GM15510 (cell line): ENCODE data around the gene TBC1D7.

Experiments
- POLR2A ChIP-seq: IDR thresholded peaks from 3 replicates; pipeline ENCODE4 v1.6.1; 2011; ENCODE audit warnings: borderline replicate concordance; ENCODE audit not compliant: insufficient read length; ENCODE audit errors: extremely low read depth

Gene TBC1D7

GRCh38 chr6:13278164-13278563, 50.2 kb downstream of the TBC1D7 start:
- TF ChIP-seq POLR2A: no peak

GRCh38 chr6:13277231-13277630, 51.1 kb downstream of the TBC1D7 start:
- no peak for TF ChIP-seq POLR2A

- TF ChIP-seq POLR2A: no peak
These were observed 52.8 kb downstream of the TBC1D7 start for GRCh38 chr6:13275435-13275989.

- no peak for TF ChIP-seq POLR2A
These were observed 53.5 kb downstream of the TBC1D7 start for GRCh38 chr6:13274707-13275434.

- TF ChIP-seq POLR2A: peak; percentile 46
These were observed 54.2 kb downstream of the TBC1D7 start for GRCh38 chr6:13273931-13274706.

- no peak for TF ChIP-seq POLR2A
These were observed 55.0 kb downstream of the TBC1D7 start for GRCh38 chr6:13273202-13273930.

- peak; percentile 65 for TF ChIP-seq POLR2A
These were observed 55.9 kb downstream of the TBC1D7 start for GRCh38 chr6:13272131-13273046.

GRCh38 chr6:13268913-13269518, 59.3 kb downstream of the TBC1D7 start:
- TF ChIP-seq POLR2A: no peak

GRCh38 chr6:13267142-13267651, 61.1 kb downstream of the TBC1D7 start:
- no peak for TF ChIP-seq POLR2A

- TF ChIP-seq POLR2A: no peak
These were observed 64.7 kb downstream of the TBC1D7 start for GRCh38 chr6:13263669-13264068.

- TF ChIP-seq POLR2A: no peak
These were observed 65.8 kb downstream of the TBC1D7 start for GRCh38 chr6:13262302-13263230.

- TF ChIP-seq POLR2A: peak; percentile 16
These were observed 66.8 kb downstream of the TBC1D7 start for GRCh38 chr6:13261464-13261994.
